ENCODE data around the gene TAS1R3.
"Not testable (repeated sequence)": the region's sequence is repeated elsewhere in the genome, so short reads cannot be mapped to it uniquely, and the experiment has no call there.

Gene TAS1R3

GRCh38 chr1:1315435-1315954 lies 15.6 kb upstream of the TAS1R3 start (continued):
- TF ChIP-seq CSRNP3 (CRISPR knock-in tag; IDR thresholded peaks at IDR 0.05) (no peak), POU6F1 (CRISPR knock-in tag; IDR thresholded peaks at IDR 0.05; ENCODE audit: borderline replicate concordance, low read depth) (no peak), ZFP3 (CRISPR knock-in tag; IDR thresholded peaks at IDR 0.05) (no peak), OSR1 (CRISPR knock-in tag; IDR thresholded peaks at IDR 0.05) (no peak), GLIS3 (CRISPR knock-in tag; IDR thresholded peaks at IDR 0.05) (no peak), TSHZ2 (CRISPR knock-in tag; IDR thresholded peaks at IDR 0.05) (no peak)

GRCh38 chr1:1316199-1316598 lies 14.9 kb upstream of the TAS1R3 start:
- ATAC-seq = not testable (repeated sequence)

- ATAC-seq = no peak
- TF ChIP-seq CREB5 (CRISPR knock-in tag; IDR thresholded peaks at IDR 0.05; ENCODE audit: low read depth) (no peak), CSRNP3 (CRISPR knock-in tag; IDR thresholded peaks at IDR 0.05) (no peak), ZNF8 (CRISPR knock-in tag; IDR thresholded peaks at IDR 0.05) (no peak), ZFP3 (CRISPR knock-in tag; IDR thresholded peaks at IDR 0.05) (no peak), ZNF70 (CRISPR knock-in tag; IDR thresholded peaks at IDR 0.05) (no peak), BACH2 (CRISPR knock-in tag; IDR thresholded peaks at IDR 0.05; ENCODE audit: borderline replicate concordance) (no peak), CSDC2 (CRISPR knock-in tag; IDR thresholded peaks at IDR 0.05) (no peak)
Observed at GRCh38 chr1:1317420-1317819, 13.7 kb upstream of the TAS1R3 start.

GRCh38 chr1:1318131-1318652 lies 12.9 kb upstream of the TAS1R3 start:
- TF ChIP-seq GLIS3 (CRISPR knock-in tag; IDR thresholded peaks at IDR 0.05) (no peak), POU6F1 (CRISPR knock-in tag; IDR thresholded peaks at IDR 0.05; ENCODE audit: borderline replicate concordance, low read depth) (no peak), CSDC2 (CRISPR knock-in tag; IDR thresholded peaks at IDR 0.05) (no peak), TSHZ2 (CRISPR knock-in tag; IDR thresholded peaks at IDR 0.05) (no peak), BACH2 (CRISPR knock-in tag; IDR thresholded peaks at IDR 0.05; ENCODE audit: borderline replicate concordance) (no peak)
- ATAC-seq = peak; percentile 89
